Measurements from ENCODE around the gene IP6K2.

DNA sequence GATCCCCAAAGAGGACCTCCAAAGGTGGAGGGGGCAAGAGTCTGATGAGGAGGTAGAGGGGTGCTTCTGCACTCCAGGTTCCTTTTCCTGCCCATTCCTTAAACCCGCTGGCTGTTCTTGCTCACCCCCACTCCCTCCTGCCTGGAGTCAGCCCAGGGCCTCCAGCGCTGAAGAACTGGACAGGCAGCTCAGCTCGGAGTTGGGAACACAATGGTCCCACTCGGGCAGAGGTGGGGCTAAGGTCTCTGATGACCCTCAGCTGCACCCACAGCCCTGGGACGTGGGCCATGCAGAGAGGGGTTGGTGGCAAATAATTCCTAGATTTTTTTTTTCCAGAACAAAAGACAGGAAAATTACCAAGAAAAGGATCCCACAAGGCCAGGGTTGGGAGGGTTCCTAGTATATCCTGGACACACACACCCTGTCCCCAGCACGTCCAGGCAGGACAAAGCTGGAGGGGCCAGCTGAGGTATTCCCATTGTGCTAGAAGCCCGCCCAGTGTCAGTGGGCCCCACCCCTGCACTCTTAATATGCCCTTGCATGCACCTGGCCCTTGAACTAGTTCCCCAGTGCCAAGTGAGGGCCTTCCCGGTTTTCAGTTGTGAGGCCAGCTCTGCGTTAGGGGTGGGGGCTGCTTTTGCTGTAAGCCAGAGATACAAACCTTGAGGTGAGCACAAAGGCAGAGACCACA is 22.1 kb upstream of the IP6K2 start:
- TF ChIP-seq, protein P1, sequence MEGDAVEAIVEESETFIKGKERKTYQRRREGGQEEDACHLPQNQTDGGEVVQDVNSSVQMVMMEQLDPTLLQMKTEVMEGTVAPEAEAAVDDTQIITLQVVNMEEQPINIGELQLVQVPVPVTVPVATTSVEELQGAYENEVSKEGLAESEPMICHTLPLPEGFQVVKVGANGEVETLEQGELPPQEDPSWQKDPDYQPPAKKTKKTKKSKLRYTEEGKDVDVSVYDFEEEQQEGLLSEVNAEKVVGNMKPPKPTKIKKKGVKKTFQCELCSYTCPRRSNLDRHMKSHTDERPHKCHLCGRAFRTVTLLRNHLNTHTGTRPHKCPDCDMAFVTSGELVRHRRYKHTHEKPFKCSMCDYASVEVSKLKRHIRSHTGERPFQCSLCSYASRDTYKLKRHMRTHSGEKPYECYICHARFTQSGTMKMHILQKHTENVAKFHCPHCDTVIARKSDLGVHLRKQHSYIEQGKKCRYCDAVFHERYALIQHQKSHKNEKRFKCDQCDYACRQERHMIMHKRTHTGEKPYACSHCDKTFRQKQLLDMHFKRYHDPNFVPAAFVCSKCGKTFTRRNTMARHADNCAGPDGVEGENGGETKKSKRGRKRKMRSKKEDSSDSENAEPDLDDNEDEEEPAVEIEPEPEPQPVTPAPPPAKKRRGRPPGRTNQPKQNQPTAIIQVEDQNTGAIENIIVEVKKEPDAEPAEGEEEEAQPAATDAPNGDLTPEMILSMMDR (IDR thresholded peaks at IDR 0.05), result no peak
- TF ChIP-seq POLR2A (IDR thresholded peaks at IDR 0.05), result no peak

All from thyroid gland (tissue), 4 donors.